Glomerular visceral epithelial cell (primary cell): ENCODE results near the gene TSKU.
A peak's percentile ranks its signal among the peaks of the same experiment; 100 is the strongest.
"Not testable (repeated sequence)": the region's sequence is repeated elsewhere in the genome, so short reads cannot be mapped to it uniquely, and the experiment has no call there.

Experiments
- DNase-seq: peaks from one replicate; pipeline ENCODE4 v3.0.0-alpha.2; 2016; ENCODE audit errors: extremely low spot score

Gene TSKU

GRCh38 chr11:76801736-76802135, 18.6 kb downstream of the TSKU start:
- DNase-seq, result no peak

GRCh38 chr11:76802151-76802550, 19.0 kb downstream of the TSKU start:
- no peak for DNase-seq

- DNase-seq, result no peak
These were observed 19.5 kb downstream of the TSKU start for GRCh38 chr11:76802621-76803020.

GRCh38 chr11:76803023-76803422, 19.9 kb downstream of the TSKU start:
- no peak for DNase-seq

- no peak for DNase-seq
These were observed 20.9 kb downstream of the TSKU start for GRCh38 chr11:76803811-76804600.

GRCh38 chr11:76805206-76805913, 22.2 kb downstream of the TSKU start:
- no peak for DNase-seq

- no peak for DNase-seq
These were observed 23.0 kb downstream of the TSKU start for GRCh38 chr11:76806131-76806530.

- no peak for DNase-seq
These were observed 23.6 kb downstream of the TSKU start for GRCh38 chr11:76806608-76807205.

- DNase-seq, result peak; percentile 57
These were observed 24.2 kb downstream of the TSKU start for GRCh38 chr11:76807206-76807875.

- no peak for DNase-seq
These were observed 25.0 kb downstream of the TSKU start for GRCh38 chr11:76808171-76808570.

- DNase-seq, result no peak
These were observed 25.8 kb downstream of the TSKU start for GRCh38 chr11:76808996-76809395.

GRCh38 chr11:76810151-76810853, 27.1 kb downstream of the TSKU start:
- DNase-seq, result peak; percentile 27

GRCh38 chr11:76811259-76811658, 28.1 kb downstream of the TSKU start:
- DNase-seq, result no peak

- no peak for DNase-seq
These were observed 31.3 kb downstream of the TSKU start for GRCh38 chr11:76814414-76814813.

GRCh38 chr11:76815678-76816077, 32.5 kb downstream of the TSKU start:
- DNase-seq, result not testable (repeated sequence)

GRCh38 chr11:76820184-76820566, 37.0 kb downstream of the TSKU start:
- no peak for DNase-seq

- DNase-seq, result not testable (repeated sequence)
These were observed 38.2 kb downstream of the TSKU start for GRCh38 chr11:76821396-76821795.

GRCh38 chr11:76822406-76822805, 39.2 kb downstream of the TSKU start:
- no peak for DNase-seq

GRCh38 chr11:76823481-76824028, 40.4 kb downstream of the TSKU start:
- peak; percentile 68 for DNase-seq

- peak; percentile 25 for DNase-seq
These were observed 41.2 kb downstream of the TSKU start for GRCh38 chr11:76824083-76824939.
